NCI-H2227 treated with DMSO at 0.1 percent for 48 hours (cell line): ENCODE results near the gene TMPRSS5.
A peak's percentile ranks its signal among the peaks of the same experiment; 100 is the strongest.
"Not testable (repeated sequence)": the region's sequence is repeated elsewhere in the genome, so short reads cannot be mapped to it uniquely, and the experiment has no call there.

Source experiments
- DNase-seq: peaks from one replicate; lab custom pipeline; 2025; lab: John Stamatoyannopoulos, UW

Gene TMPRSS5

DNA sequence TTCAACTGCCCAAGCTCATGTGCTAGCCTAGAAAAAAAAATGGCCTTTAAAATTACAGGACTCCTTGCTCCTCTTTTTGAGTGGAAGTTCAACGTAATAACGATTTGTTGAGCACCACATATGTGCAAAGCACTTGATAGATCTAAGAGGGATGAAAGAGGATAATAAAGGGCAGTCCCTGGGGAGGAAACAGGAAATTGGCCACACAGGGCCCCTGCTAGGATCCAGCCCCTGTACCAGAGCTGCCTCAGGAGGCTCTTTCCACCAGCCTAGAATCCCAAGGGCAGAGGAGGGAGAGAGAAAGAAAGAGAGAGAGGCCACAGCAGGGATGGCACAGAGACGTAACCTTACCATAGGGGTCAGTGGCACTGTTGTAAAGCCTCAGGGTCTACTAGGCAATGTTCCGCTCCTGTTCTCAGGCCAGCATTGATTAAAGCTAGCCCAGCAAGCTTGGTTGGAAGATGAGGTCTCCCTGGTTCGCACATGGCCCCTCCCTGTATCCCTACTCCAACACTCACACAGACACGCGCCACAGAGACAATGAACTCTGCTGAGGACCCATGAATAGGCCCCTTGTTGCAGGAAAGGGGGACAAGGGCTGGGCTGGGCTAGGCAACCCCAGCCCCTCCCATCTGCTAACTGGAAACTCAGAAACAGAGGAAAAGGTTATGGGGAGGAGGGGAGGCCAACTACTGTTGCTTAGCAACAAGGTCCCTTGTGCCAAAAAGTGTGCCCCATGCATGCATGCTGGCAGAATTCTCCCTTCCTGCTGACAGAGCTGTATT is at the start of gene TMPRSS5:
TMPRSS5 (minus strand) TSS at position 438 of the 785 bp plus-strand sequence; CDS start at position 354, 84 bp downstream.
- DNase-seq: no peak

DNA sequence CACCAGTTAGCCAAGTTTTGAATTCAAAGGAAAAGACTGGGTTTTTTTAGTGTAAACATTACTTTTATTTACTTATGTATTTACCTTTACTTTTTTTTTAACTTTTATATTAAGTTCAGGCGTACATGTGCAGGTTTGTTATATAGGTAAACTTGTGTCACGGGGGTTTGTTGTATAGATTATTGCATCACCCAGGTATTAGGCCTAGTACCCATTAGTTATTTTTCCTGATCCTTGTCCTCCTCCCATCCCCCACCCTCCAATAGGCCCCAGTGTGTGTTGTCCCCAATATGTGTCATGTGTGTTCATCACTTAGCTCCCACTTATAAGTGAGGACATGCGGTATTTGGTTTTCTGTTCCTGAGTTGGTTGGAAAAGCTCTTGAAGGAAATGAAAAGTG is 46.8 kb upstream of the TMPRSS5 start:
- DNase-seq: no peak

DNA sequence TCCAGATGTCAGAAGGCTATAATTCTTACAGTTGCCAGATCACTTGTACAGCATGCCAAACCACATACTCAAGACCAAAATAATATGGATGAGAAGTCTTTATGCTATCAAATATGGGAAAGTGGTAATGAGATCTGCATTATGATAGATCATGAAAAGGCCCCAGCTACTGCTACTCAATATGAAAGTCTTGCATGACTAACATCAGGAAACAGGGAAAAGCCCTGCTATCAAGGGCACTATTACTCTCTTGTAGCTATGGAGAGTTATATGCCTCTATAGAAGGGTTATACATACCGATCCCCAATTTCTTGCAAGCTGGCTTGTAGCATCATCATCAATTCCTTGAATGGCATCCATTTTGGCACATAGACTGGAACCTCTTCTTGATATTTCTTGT is 30.2 kb upstream of the TMPRSS5 start:
- DNase-seq: no peak

DNA sequence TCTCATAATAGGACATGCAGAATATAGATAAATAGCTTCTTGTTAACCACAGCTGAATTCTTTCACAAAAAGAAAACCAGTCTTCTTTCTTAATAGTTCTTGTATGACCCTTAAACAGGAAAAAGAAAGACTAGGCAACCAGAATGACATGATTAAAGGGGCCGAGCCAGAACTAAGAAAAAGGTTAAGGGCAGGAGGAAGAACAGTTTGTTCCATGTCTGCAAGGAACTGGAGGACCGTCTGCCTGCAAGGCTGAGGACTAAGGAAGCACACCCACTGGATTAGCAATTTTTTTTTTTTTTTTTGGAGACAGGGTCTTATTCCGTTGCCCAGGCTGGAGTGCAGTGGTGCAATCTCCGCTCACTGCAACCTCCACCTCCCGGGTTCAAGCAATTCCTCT is 26.0 kb upstream of the TMPRSS5 start:
- no peak for DNase-seq

DNA sequence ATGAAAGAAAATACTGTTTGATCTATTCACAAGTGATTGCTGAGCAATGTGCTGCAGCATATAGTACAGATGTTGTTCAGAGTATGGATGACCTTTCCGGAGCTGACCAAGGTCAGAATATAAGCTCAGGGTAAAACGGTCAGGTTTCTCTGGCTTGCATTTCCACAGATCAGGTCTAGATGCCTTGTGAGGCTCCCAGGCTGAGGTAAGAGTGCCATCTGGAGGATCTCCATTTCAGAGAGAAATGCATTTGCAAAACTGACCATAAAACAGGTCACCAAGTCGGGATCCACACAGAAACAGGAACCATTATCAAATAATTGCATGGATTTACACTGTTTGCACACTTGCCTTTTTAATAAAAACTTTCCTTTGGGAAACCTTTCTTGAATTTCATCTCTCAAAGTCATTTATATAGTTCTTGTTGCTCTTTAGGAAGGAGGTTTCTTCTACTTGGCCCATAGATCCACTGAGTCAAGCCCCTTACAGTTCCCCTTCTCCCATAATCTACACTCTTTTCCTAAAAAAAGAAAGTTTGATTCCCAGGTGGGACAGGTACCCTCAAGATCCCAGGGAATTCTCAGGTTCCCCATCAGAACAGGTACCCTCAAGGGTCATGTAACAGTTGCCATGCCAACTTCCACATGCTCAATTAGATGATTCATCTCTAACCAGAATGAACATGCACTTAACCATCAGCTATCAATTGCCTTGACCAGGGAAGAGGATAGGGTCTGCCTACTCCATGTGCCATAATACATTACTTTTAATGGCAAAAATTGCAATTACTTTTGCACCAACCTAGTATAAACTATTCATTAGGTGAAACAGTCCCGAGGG is 25.0 kb upstream of the TMPRSS5 start:
- peak; percentile 56 for DNase-seq

DNA sequence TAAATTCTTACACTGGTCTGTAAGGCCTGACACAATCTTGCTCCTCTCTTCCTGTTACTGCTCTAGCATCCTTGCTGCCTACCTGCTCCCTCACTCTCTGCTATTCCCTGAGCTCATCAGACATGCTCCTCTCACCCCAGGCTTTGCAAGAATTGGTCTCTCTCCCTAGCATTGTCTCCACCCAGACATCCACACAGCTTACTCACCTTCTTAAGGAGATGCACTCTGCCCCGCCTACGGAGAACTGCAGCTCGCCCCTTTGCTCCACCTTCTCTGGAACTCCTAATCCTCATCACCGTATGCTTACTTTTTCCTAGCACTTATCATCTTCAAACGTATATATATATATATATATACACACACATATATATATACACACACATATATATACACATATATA is 23.3 kb upstream of the TMPRSS5 start:
- no peak for DNase-seq

DNA sequence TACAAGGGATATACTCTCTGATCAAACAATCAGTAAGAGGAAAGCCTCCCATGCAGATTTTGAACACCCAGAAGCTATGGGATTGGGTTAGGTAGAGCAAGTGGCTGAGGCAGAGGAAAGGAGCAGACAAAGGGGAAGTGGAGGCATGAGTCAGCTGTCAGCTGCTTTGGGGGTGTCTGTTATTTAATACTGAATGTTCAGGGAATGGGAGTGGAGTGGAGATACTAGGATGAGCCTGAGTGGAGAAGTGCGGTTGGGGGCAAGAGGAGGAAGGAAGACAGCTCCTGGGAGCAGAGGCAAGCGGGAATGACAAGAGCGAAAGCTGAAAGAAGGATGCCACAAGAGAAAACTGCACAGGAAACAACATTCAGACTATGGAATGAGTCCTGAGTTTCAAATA is 22.7 kb upstream of the TMPRSS5 start:
- DNase-seq: no peak

DNA sequence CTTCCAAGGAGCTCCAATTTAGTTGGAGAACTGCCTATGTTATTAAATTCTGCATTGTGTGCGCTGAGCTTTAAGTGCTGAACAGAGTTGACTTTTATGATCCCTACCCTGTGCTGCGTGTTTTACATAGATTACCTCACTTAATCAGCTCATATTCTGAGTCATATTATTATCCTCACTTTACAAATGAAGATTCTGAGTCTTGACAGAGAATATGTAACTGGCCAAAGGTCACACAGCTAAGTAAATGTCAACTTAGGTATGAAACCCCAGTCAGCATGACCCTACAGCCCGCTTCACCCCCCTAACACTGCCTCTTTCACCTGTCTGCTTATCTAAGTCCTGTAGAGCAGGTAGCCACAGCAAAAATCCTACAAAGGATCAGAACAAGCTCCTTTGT is 19.8 kb upstream of the TMPRSS5 start:
- DNase-seq: peak; percentile 12

DNA sequence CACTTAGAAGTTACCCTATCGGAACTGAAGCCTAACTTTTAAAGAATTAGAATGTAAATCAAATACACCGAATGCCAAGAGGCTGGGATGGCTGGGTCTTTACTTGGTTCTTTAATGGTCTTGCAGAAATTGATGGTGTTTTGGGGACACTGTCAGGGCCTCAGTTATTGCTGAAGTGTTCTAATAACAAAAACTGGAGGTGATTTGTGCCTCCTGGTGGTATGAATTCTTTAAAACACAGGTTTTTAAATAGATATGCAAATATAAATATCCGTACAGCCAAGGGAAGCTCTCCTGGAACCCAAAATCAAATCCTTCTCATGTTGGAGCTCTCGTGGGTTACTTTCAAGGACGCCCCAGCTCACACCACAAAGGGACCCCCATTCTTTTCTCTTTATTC is 19.3 kb upstream of the TMPRSS5 start:
- DNase-seq: no peak

DNA sequence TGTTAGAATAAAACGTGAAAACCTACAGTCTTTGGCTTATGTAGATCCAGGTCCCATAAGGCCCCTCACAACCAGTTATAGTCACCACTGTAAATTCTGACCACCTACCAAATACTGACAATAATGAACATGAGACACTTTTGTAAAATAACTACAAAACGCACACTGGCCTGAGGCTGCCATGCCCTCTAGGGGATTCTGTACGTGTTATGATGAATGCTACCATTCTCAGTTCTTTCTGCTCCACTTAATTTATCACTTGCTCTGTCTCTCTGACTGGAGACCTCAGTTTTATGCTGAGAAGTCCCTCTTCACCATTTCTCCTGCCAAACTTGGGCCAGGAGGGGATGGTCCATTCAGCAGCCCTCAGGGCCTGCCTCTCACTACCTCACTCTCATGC is 18.7 kb upstream of the TMPRSS5 start:
- no peak for DNase-seq

DNA sequence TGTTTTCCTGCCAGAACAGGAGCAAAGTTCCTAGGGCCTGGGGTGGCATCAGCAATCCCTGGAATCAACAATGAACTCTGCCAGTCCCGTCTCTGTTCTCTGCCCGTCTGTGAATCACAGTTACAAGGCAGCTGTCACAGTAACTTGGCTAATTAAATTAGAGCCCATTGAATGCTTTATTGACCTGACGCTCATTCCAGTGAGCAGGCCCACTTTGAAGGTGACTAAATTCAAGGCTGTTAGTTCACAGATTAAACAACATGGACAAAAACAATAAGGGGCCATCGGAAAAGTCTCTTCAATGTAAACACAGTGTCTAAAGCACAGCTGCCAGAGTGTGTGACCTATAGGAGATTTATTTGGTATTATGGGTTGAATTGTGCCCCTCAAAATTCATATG is 17.7 kb upstream of the TMPRSS5 start:
- no peak for DNase-seq

DNA sequence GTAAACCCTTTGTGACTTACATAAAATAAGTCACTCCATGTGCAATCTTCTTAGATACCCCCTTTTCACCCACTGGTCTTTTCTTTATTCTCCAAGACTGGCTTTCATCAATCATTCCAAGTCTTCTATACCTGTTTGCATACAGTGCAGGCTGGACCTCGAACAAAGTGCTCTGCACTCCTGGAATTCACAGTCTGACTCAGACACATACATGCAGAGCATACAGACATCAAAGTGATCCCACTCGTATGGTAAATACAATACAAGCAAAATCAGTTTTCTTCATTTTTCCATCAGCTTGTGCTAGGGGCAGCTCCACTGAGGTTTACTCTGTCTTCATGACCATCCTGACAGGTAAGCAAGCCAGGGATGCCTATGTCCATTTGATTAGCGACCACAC is 16.8 kb upstream of the TMPRSS5 start:
- DNase-seq: no peak

DNA sequence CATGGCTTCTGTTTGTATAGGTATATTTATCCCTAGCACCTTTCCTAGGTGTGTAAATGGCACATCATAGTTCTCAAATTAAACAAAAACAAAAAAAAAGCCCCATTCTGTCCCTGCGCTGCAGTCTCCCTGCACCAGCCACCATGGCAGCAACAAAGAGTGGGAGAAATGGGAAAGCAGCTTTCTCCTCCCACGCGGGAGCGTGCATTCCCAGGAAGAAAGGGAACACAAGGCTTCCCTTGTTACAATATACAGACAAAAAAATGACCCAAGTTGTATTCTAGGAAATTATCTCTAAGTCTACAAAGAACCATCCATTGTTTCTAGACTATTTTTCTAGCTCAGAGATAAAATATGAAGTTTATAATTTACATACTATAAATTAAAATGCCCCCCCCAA is 16.1 kb upstream of the TMPRSS5 start:
- DNase-seq: no peak

DNA sequence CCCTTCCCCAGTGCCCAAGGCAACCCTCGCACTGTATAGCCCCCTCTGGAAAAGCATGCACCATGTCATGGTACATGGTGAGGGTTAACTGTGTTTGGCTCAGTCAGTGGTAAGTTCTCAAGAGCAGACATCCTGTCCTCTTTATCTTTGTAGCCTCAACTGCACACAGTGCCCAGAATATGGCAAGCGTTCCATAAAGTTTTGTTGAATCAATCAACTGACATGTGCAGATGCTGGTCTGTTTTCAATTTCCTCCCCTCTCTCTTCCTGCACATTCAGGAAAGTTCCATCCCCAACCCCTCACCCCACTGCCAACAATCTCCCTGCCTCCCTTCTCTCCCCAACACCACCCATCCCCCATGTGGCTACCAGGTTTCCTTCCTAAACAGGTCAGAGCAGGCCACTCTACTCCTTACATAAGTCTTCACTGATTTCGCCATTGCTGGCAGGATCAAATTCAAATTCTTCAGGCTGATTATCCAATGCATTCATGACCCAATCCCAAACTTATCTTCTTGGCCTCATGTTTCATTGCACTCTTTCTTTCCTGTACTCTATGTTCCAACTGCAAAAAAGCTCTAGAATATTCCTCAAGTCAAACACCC is 15.5 kb upstream of the TMPRSS5 start:
- no peak for DNase-seq

DNA sequence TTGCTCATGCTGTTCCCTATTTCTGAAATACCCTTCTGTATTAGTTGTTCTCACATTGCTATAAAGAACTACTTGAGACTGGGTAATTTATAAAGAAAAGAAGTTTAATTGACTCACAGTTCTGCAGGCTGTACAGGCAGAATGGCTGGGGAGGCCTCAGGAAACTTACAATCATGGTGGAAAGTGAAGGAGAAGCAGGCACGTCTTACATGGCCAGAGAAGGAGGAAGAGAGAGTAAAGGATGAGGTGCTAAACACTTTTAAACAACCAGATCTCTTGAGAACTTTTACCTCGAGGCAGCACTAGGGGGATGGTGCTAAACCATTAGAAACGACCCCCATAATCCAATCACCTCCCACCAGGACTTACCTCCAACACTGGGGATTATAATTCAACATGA is 14.4 kb upstream of the TMPRSS5 start:
- not testable (repeated sequence) for DNase-seq

DNA sequence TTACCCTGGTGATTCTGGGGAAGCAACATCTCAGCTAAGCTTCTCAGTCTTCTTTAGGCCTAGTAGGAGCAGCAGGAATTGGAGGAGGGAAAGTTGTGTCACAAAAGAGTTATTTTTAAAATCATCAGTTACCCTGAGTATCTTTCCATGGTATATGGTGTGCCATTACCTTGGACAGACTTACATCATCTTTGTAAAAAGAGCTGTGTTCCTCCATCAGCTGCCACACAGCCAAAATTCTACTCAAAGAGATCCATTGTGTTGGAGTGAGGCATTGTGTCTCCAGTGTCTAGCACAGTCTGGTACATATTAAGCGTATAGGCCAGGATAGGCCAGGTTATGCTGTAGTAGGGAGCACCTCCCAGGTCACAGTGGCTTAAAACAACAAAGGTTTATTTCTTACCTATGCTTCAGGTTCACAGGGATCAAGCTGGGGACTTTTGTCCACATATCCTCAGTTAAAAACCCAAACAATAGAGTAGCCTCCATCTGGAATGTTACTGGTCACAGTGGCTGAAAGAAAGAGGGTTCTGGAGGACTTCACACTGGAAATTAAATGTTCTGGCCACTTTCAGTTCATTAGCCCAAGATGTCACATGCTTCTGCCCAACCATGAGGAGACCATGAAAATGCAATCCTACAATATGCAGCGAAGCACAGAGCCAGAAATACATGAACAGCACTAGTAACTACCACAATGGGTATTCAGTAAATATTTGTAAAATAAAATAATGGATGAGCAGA is 9.9 kb upstream of the TMPRSS5 start:
- no peak for DNase-seq

DNA sequence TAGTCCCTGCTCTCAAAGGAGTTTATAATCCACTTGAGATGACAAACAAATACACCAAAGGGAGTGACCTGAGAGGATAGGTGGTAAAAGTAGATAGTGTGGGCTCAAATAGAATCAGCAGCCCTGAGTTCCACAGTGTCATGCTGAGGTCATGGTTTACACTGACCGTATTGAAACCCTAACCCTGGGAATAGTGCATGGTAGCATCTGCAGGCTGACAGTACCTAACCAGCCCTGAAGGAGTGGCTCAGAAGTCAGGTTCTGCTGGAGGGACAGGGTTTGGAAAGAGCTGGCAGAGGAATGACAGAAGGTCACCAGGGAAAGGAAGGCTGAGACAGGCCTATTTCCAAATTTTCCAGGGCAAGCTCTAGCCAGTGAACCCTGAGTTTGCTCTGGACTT is 9.2 kb upstream of the TMPRSS5 start:
- no peak for DNase-seq

DNA sequence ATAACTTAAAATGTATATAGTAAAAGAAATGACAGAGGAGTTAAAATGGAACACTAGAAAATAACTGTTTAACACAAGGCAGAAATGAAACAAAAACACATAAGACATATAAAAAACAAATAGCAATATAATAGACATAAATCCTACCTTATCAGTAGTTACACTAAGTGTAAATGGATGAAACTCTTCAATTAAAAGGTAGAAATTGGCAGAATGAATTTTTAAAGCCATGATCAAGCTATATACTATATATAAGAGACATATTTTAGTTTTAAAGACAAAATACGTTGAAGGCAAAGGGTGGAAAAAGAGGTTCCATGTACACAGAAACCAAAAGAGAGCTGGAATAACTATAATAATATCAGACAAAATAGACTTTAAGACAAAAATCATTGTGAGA is 4.9 kb upstream of the TMPRSS5 start:
- no peak for DNase-seq

DNA sequence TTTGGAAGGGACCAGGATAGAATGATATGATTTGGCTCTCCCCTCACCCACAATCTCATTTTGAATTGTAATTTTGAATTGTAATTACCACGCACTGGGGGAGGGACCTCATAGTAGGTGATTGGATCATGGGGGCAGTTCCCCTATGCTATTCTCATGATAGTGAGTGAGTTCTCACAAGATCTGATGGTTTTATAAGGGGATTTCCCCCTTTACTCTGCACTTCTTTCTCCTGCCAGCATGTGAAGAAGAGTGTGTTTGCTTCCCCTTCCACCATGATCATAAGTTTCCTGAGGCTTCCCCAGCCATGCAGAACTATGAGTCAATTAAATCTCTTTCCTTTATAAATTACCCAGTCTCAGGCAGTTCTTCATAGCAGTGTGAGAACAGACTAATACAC is 2.6 kb downstream of the TMPRSS5 start:
- DNase-seq: not testable (repeated sequence)

DNA sequence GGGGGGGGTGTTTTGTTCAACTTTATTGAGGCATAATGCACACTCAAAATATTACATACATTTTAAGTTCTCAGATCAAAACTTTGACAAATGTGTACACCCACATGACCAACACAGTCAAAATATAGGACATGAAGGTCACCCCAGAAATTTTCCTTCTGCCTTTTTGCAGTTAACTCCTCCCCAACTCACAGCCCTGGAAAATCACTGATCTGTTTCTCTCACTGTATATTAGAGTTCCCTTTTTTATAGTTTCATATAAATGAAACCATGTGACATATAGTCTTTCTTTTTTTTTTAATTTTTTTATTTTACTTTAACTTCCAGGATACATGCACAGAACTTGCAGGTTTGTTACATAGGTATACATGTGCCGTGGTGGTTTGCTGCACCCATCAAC is 4.6 kb downstream of the TMPRSS5 start:
- DNase-seq: no peak

DNA sequence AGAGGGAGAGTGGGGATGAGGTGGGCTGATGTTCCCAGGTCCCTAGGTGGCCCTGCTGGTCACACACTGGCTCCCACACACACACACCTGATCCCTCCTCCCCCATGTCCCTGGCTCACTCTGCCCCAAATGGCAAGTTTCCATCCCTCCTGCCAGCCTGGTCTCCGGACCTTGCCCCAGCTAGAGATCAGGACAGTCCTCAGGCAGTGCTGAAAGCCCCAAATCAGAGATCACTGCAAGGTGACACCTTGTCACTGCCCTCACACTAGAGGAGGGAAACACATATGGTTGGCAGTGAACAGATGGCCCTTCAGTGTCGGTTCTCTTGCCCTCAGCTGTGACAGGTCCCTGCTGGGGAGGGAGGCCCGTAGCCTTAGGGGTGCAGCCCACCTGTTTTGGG is 7.6 kb downstream of the TMPRSS5 start:
- DNase-seq: no peak

DNA sequence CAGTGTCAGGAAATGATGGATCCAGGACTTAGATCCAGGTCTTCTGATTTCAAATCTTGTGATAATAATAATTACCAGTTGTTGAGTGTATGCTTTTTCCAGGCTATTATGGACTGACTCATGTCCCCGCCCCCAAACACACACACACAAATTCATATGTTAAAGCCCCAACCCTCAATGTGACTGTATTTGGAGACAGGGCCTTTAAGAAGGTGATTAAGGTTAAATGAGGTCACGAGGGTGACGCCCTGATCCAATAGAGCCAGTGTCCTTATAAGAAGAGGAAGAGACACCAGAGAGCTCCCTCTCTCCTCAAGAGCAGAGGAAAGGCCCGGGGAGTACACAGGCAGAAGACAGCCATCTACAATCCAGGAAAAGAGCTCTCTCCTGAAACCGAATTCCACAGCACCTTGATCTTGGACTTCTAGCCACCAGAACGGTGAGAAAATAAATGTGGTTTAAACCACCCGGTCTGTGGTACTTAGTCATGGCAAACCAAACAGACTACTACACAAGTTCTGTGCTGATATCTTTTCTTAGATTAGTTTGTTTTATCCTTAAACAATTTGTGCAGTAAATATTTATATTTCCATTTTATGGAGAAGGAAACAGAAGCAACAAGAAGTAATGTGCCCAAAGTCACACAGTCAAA is 8.2 kb downstream of the TMPRSS5 start:
- no peak for DNase-seq
